Measurements from ENCODE around the gene LOC128125822.

LOC128125822 gene

GRCh38 chr6:63598049-63599036 is 26.1 kb downstream of the LOC128125822 start:
- peak; percentile 73 for DNase-seq (ENCODE audit: low read depth, low spot score)
- no peaks in the 10 kb centered on the region for H3K79me2 ChIP-seq (ENCODE audit: control insufficient read depth, insufficient read depth, low read length)

More at GRCh38 chr6:63598049-63599036, 26.1 kb downstream of the LOC128125822 start:
- H3K4me1 ChIP-seq (ENCODE audit: control insufficient read depth, extremely low read depth, insufficient read depth, low read length), result peaks cover 2% of the 10 kb centered on the region
- no peaks in the 10 kb centered on the region for H3K36me3 ChIP-seq (ENCODE audit: control insufficient read depth in 2 of 2, extremely low read depth in 1 of 2, insufficient read depth in 2 of 2, low read length in 2 of 2)
- peak; percentile 81 for FAIRE-seq
- no TSS peak for BruUV-seq (replicated peaks)
- no peaks in the 10 kb centered on the region for H3K9me3 ChIP-seq (replicated peaks; ENCODE audit: control insufficient read depth, insufficient read depth, low read length)
- peak overlapping the region; percentile 12 to 63 (median 42) for H3K4me3 ChIP-seq (replicated peaks in 1 of 3; ENCODE audit: insufficient read depth in 1 of 3, low read depth in 1 of 3, low read length in 3 of 3)
- dilution Hi-C loops (cut with MboI; ENCODE audit: extremely low pct_ligation_motif_present, low sequenced_read_pairs) (no loop called here), intact Hi-C loops (cut with micrococcal nuclease) (loop anchor here (1.0 to 2.0 kb wide), 4 partner anchors 36 to 246 kb away; partner anchors contain the start of gene PHF3)
- peaks cover 0 to 2% of the 10 kb centered on the region in 2 experiments for H3K27me3 ChIP-seq (ENCODE audit: control insufficient read depth in 2 of 2, insufficient read depth in 2 of 2, low read length in 2 of 2)
- peak overlapping the region; percentile 72 for H2AFZ ChIP-seq (ENCODE audit: low read depth, low read length)
- TF ChIP-seq POLR2AphosphoS5 (IDR thresholded peaks at IDR 0.05; ENCODE audit: insufficient read depth, low read depth, low read length) (no peak), CTCF (IDR thresholded peaks at IDR 0.05; ENCODE audit: extremely low read depth in 1 of 2, insufficient read depth in 1 of 2, low read depth in 1 of 2, low read length in 2 of 2) (peak; percentile 79 to 83)
- no peaks in the 10 kb centered on the region for H3K9me1 ChIP-seq (replicated peaks; ENCODE audit: control insufficient read depth, extremely low read depth, insufficient read depth, low read length)
- H3K9ac ChIP-seq (replicated peaks; ENCODE audit: extremely low read depth, insufficient read depth, low read length), result no peak overlapping the region
- no peak overlapping the region for H3K27ac ChIP-seq (ENCODE audit: insufficient read depth, low read depth, low read length)
- H4K20me1 ChIP-seq (replicated peaks; ENCODE audit: control insufficient read depth, extremely low read depth, insufficient read depth, low read length), result no peaks in the 10 kb centered on the region
- ChIA-PET POLR2A (no interaction called here), CTCF (interaction anchor here (0.6 to 4.9 kb wide), 51 partner anchors 9 to 250 kb away, joined by 3 to 94 read pairs (median 4); partner anchors contain the start of gene PHF3)
- peak overlapping the region; percentile 87 for H3K4me2 ChIP-seq (ENCODE audit: insufficient read depth, low read length)

All from endothelial cell of umbilical vein (primary cell).